Brain pericyte (primary cell): ENCODE results near the gene GET3.
"Not testable (repeated sequence)": the region's sequence is repeated elsewhere in the genome, so short reads cannot be mapped to it uniquely, and the experiment has no call there.

ENCODE experiments used
- DNase-seq: peaks from one replicate; pipeline ENCODE4 v3.0.0-alpha.2; 2012; ENCODE audit warnings: low read depth, low spot score

The GET3 gene

GRCh38 chr19:12792051-12792852 is 55.0 kb downstream of the GET3 start:
- no peak for DNase-seq

GRCh38 chr19:12792853-12793289 is 55.6 kb downstream of the GET3 start:
- no peak for DNase-seq

GRCh38 chr19:12793290-12794195 is 56.2 kb downstream of the GET3 start:
- peak; percentile 81 for DNase-seq

- no peak for DNase-seq
Measured at GRCh38 chr19:12794196-12794941, 57.1 kb downstream of the GET3 start.

GRCh38 chr19:12794971-12795381 is 57.7 kb downstream of the GET3 start:
- DNase-seq = no peak

- no peak for DNase-seq
Measured at GRCh38 chr19:12796146-12797071, 59.1 kb downstream of the GET3 start.

GRCh38 chr19:12797141-12797587 is 59.9 kb downstream of the GET3 start:
- no peak for DNase-seq

GRCh38 chr19:12797607-12798006 is 60.3 kb downstream of the GET3 start:
- DNase-seq = not testable (repeated sequence)
